Kasumi-1 (cell line): ENCODE measurements around the gene RPS6KA4.
"Not testable (repeated sequence)": the region's sequence is repeated elsewhere in the genome, so short reads cannot be mapped to it uniquely, and the experiment has no call there.

Source experiments
- DNase-seq, 2 experiments: peaks; one replicate each; lab custom pipeline; 2025; lab: John Stamatoyannopoulos, UW

The RPS6KA4 gene

DNA sequence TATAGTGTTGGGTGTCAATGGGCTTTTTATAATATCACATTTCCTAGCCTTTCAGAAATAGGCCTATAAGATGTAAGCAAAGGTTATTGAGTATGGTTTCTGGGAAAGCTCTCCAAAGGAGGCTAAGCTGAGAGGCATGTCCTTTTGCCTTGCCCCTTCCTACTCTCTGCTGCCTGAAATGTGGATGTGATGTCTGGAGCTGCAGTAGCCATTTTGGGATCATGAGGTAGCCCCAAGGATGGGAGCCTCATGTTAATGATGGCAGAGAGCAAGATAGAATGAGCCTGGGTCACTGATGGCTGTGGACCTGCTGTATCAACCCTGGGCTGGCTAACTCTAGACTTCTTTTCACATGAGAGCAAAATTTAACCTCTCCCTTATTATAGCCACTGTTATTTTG lies 29.0 kb downstream of the RPS6KA4 start:
- no peak for DNase-seq

- no peak for DNase-seq
These were observed 29.9 kb downstream of the RPS6KA4 start for GRCh38 chr11:64388894-64389293.

- DNase-seq: no peak
These were observed 30.9 kb downstream of the RPS6KA4 start for GRCh38 chr11:64389851-64390250.

DNA sequence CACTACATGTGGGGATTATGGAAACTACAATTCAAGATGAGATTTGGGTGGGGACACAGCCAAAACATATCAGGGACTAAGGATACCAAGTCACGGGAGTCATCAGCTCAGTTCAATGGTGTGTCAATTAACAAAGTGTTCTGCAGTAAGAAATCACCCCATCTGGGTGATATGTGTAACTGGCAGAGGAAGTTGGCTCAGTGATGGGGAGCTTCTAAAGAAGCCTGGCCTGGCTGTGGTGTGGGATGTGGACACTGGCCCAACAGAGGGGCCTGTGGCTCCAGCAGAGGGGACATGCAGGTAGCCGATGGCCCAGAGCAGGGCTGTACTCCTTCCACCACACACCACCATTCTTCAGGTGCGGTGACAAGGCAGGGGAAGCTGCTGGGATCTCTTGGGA lies 31.6 kb downstream of the RPS6KA4 start:
- no peak for DNase-seq

DNA sequence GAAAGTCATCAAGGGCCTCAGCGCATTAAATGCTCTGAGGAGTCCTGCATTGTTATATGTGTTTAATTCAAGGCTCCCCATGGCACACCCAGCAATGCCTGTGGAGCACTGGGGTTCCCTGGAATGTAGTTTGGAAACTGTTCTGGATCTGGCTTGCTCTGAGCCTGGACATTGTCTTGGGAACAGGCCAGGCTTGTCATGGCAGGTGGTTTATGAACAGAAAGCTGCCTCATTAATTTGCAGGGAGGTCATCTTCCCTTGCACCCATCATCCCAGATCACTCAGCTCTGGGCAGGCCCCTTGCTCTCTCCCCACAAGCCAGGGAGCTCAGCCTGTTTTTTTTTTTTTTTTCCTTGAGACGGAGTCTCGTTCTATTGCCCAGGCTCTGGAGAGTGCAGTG lies 32.9 kb downstream of the RPS6KA4 start:
- DNase-seq: no peak

DNA sequence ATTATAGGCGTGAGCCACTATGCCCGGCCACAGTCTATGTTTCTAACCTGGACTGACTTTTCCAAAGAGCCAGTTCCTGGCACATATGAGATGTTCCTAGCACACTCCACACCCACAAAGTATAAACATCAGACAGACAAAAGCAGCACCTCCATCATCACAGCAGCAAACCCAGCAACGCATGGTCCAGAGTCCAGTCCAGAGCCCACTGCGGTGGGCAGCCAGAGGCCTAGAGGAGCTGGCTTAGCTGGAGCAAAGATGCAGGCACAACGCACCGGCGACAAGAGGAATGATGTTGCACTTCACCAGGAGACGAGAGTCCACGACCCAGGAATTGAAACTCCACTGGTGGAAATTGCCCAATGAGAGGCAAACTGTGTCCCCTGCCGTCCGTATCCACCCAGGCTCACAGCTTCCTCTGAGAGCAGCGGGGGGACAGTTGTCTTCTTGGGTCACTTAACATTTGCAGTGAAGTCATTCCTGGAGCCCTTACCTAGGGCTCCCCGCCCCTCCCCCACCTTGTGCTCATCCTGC lies 36.6 kb downstream of the RPS6KA4 start:
- DNase-seq: no peak

- no peak for DNase-seq
These were observed 37.2 kb downstream of the RPS6KA4 start for GRCh38 chr11:64396079-64396591.

GRCh38 chr11:64400102-64400501 lies 41.1 kb downstream of the RPS6KA4 start:
- DNase-seq: no peak

DNA sequence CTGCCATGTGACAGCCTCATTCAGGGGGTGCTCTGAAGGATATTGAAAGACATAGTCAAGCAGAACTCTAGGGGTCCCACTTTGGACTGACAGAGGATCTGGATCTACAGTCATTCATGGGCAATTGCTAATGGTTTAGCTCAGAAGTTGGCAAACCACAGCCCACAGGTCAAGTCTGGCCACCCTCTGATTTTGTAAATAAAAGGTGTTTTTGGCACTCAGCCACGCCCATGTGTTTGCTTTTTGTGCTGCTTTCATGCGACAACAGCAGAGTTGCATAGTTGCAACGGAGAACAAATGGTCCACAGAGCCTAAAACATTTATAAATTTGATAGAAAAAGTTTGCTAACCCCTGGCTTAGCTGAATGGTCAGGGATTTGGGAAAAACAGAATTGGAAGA lies 41.7 kb downstream of the RPS6KA4 start:
- no peak for DNase-seq

GRCh38 chr11:64401775-64402174 lies 42.8 kb downstream of the RPS6KA4 start:
- DNase-seq: no peak

DNA sequence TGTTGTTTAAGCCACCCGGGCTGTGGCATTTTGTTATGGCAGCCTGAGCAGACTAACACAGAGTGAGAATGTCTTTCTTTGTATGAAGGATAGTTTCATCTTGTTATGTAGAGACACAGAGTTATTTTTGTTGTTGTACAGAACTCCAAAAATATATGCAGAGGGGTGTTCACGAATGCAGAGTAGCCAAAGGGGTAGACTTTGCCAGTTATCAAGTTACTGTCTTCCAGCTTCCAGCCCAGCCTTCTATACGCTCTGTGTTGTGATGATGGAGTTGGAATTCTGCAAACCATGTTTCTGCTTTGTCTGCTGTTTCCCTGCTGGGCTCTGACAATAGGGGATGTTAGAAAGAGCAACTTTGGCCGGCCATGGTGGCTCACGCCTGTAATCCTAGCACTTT lies 44.1 kb downstream of the RPS6KA4 start:
- DNase-seq: no peak

- DNase-seq: no peak
These were observed 47.4 kb downstream of the RPS6KA4 start for GRCh38 chr11:64406221-64406946.

GRCh38 chr11:64407221-64407620 lies 48.3 kb downstream of the RPS6KA4 start:
- no peak for DNase-seq

- DNase-seq: no peak
These were observed 48.7 kb downstream of the RPS6KA4 start for GRCh38 chr11:64407630-64408029.

- DNase-seq: no peak
These were observed 50.3 kb downstream of the RPS6KA4 start for GRCh38 chr11:64409278-64409677.

- no peak for DNase-seq
These were observed 50.9 kb downstream of the RPS6KA4 start for GRCh38 chr11:64409707-64410403.

- DNase-seq: no peak
These were observed 51.4 kb downstream of the RPS6KA4 start for GRCh38 chr11:64410404-64410734.

- no peak for DNase-seq
These were observed 54.5 kb downstream of the RPS6KA4 start for GRCh38 chr11:64413417-64413816.

DNA sequence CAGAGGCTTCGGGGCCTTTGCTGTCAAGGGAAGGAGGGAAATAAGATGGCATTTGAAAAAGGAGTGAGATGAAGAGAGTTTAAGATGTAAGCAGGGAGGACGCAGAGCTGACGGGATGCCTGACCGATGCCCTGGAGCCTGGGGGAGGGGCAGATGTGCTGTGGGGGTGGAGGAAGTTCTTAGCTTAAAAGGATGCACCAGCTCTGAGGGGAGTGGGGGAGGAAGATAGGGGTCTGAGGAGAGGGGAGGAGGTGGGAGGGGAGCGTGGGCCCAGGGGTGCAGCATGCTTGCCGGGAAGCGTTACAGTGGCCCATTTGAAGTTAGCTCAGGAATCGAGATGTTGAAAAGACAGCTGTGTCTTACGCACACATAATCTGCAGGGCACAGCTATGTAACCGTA lies 56.3 kb downstream of the RPS6KA4 start:
- no peak for DNase-seq

DNA sequence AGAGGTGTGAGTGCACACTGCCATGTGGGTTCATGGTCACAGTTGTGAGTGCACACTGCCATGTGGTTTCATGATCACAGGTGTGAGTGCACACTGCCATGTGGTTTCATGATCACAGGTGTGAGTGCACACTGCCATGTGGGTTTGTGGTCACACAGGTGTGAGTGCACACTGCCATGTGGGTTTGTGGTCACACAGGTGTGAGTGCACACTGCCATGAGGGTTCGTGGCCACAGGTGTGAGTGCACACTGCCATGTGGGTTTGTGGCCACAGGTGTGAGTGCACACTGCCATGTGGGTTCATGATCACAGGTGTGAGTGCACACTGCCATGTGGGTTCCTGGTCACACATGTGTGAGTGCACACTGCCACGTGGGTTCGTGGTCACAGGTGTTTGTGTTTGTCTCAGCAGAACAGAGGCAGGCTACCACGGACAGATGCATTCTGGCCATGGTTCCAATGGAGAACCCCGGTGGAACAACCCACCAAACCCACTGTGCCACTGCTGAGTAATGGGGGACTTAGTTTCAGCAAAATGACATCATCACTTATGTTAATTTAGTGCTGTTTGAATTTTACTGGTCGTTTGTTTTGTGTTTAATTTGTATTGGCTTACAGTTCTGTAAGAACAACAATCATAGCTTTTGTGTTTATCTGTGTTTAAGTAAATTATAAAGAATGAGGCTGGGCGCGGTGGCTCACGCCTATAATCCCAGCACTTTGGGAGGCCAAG lies 57.2 kb downstream of the RPS6KA4 start:
- no peak for DNase-seq

DNA sequence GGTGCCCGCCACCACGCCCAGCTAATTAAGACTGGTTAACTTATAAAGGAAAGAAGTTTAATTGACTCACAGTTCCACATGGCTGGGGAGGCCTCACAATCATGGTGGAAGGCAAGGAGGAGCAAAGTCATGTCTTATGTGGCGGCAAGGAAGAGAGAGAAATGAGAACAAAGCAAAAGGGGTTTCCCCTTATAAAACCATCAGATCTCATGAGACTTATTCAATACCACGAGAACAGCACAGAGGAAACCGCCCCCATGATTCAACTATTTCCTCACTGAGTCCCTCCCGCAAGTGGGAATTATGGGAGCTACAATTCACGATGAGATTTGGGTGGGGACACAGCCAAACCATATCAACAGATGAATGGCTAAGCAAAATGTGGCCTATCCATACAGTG lies 59.3 kb downstream of the RPS6KA4 start:
- not testable (repeated sequence) for DNase-seq

- DNase-seq: no peak
These were observed 60.4 kb downstream of the RPS6KA4 start for GRCh38 chr11:64419257-64419790.
